GM12891 (cell line): Measurements from ENCODE around the gene FCAMR.

ENCODE experiments used
- PAX5 ChIP-seq: IDR thresholded peaks from 2 replicates; pipeline ENCODE4 v1.6.1; 2011; ENCODE audit warnings: low read length, moderate library complexity, mild to moderate bottlenecking; ENCODE audit not compliant: insufficient read depth, severe bottlenecking
- POLR2A ChIP-seq: IDR thresholded peaks from 2 replicates; pipeline ENCODE4 v1.6.1; 2011; ENCODE audit warnings: low read depth, low read length, control low read depth
- POLR2AphosphoS5 ChIP-seq: IDR thresholded peaks from 2 replicates; pipeline ENCODE4 v1.6.1; 2011; ENCODE audit warnings: low read depth, low read length, control low read depth
- POU2F2 ChIP-seq: IDR thresholded peaks from 2 replicates; pipeline ENCODE4 v1.6.1; 2011; ENCODE audit warnings: low read depth, mild to moderate bottlenecking, control low read depth, low read length, moderate library complexity
- SPI1 ChIP-seq: IDR thresholded peaks from 2 replicates; pipeline ENCODE4 v1.6.1; 2011; ENCODE audit warnings: low read depth, low read length, control low read depth
- TAF1 ChIP-seq: IDR thresholded peaks from 2 replicates; pipeline ENCODE4 v1.6.1; 2011; ENCODE audit warnings: low read depth, low read length, control low read depth

- no peak for TF ChIP-seq POLR2AphosphoS5
- TF ChIP-seq POLR2A: no peak
- TF ChIP-seq TAF1: no peak
- no peak for TF ChIP-seq SPI1
- no peak for TF ChIP-seq PAX5
- peak; percentile 73; the same call in 1 of the 2 replicates for TF ChIP-seq POU2F2
These were observed 14.5 kb downstream of the FCAMR start for GRCh38 chr1:206955476-206956451.
